ENCODE measurements around the gene PNN.
"Not testable (repeated sequence)": the region's sequence is repeated elsewhere in the genome, so short reads cannot be mapped to it uniquely, and the experiment has no call there.

The PNN gene

GRCh38 chr14:39219075-39219499 lies 44.0 kb downstream of the PNN start:
- no peaks in the 10 kb centered on the region for H3K9me3 Mint-ChIP-seq
- DNase-seq = no peak
- peaks cover 4% of the 10 kb centered on the region for H3K27me3 Mint-ChIP-seq (ENCODE audit: low read depth, poor library complexity)
- TF ChIP-seq CTCF (IDR thresholded peaks at IDR 0.05) = no peak
- H3K27ac Mint-ChIP-seq = no peak overlapping the region
- H3K4me1 Mint-ChIP-seq = no peaks in the 10 kb centered on the region
- no peak overlapping the region for H3K4me3 Mint-ChIP-seq
- no peaks in the 10 kb centered on the region for H3K36me3 Mint-ChIP-seq (ENCODE audit: low read depth)

GRCh38 chr14:39220473-39220872 lies 45.4 kb downstream of the PNN start:
- H3K27me3 Mint-ChIP-seq (ENCODE audit: low read depth, poor library complexity); DNase-seq; H3K4me1 Mint-ChIP-seq; H3K27ac Mint-ChIP-seq; H3K4me3 Mint-ChIP-seq; H3K36me3 Mint-ChIP-seq (ENCODE audit: low read depth); H3K9me3 Mint-ChIP-seq: not testable (repeated sequence)

GRCh38 chr14:39228044-39228443 lies 53.0 kb downstream of the PNN start:
- no peak overlapping the region for H3K4me3 Mint-ChIP-seq
- no peaks in the 10 kb centered on the region for H3K4me1 Mint-ChIP-seq
- H3K9me3 Mint-ChIP-seq = no peaks in the 10 kb centered on the region
- peak overlapping the region; percentile 4 for H3K27ac Mint-ChIP-seq
- peaks cover 5% of the 10 kb centered on the region for H3K27me3 Mint-ChIP-seq (ENCODE audit: low read depth, poor library complexity)
- H3K36me3 Mint-ChIP-seq (ENCODE audit: low read depth) = no peaks in the 10 kb centered on the region
- no peak for TF ChIP-seq CTCF (IDR thresholded peaks at IDR 0.05)
- DNase-seq = no peak

- DNase-seq = no peak
- no peaks in the 10 kb centered on the region for H3K36me3 Mint-ChIP-seq (ENCODE audit: low read depth)
- H3K9me3 Mint-ChIP-seq = no peaks in the 10 kb centered on the region
- H3K4me3 Mint-ChIP-seq = no peak overlapping the region
- peaks cover 5% of the 10 kb centered on the region for H3K27me3 Mint-ChIP-seq (ENCODE audit: low read depth, poor library complexity)
- H3K27ac Mint-ChIP-seq = no peak overlapping the region
- TF ChIP-seq CTCF (IDR thresholded peaks at IDR 0.05) = no peak
- H3K4me1 Mint-ChIP-seq = no peaks in the 10 kb centered on the region
These were observed 53.6 kb downstream of the PNN start for GRCh38 chr14:39228509-39229221.

DNA sequence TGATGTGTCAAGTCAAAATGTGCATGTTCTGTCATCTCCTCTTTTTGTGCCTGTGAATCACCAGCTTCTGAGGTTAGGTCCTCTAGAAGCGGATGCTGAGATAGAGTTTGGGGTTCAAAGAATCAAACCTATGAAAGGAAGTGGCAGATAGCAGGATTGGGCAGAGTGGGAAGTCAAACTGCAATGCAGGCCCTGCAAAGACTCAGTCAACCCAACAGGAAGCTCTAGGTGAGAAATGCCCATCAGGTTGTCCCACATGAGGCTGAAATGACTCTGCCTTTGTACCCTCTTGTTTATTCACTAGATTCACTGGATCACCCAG lies 54.1 kb downstream of the PNN start:
- Mint-ChIP-seq H3K36me3 (ENCODE audit: low read depth) (no peaks in the 10 kb centered on the region), H3K27ac (no peak overlapping the region), H3K9me3 (no peaks in the 10 kb centered on the region), H3K4me3 (no peak overlapping the region), H3K27me3 (ENCODE audit: low read depth, poor library complexity) (peaks cover 5% of the 10 kb centered on the region), H3K4me1 (no peaks in the 10 kb centered on the region)
- DNase-seq = no peak
- no peak for TF ChIP-seq CTCF (IDR thresholded peaks at IDR 0.05)

DNA sequence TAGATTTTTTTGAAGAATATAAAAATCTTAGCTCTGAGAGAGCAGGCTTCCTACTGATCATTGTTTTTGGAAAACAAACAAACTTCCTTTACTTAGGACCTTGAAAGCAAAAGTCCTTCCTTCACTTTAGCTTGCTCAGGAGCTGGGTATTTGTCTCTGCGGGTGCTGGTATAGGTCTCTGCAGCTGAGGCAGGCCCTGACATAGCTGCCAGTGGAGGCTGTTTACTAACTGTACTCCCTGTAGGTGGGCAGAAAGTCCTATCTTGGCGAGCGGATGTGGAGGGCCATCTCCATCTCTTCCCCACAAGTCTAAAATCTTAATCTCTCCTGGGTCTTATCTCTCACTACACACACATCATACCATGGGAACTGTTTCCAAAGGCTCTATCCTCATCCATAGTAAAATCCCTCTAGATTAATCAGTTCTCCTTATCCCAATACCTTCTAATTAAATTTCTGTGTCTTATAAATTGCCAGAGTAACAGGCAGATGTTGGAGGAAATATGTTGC lies 54.6 kb downstream of the PNN start:
- Mint-ChIP-seq H3K4me3 (no peak overlapping the region), H3K36me3 (ENCODE audit: low read depth) (no peaks in the 10 kb centered on the region), H3K9me3 (no peaks in the 10 kb centered on the region), H3K27me3 (ENCODE audit: low read depth, poor library complexity) (peaks cover 5% of the 10 kb centered on the region), H3K27ac (no peak overlapping the region), H3K4me1 (no peaks in the 10 kb centered on the region)
- no peak for TF ChIP-seq CTCF (IDR thresholded peaks at IDR 0.05)
- DNase-seq = no peak
